ACC112 (cell line): Measurements from ENCODE around the gene DNAH8.
"Not testable (repeated sequence)": the region's sequence is repeated elsewhere in the genome, so short reads cannot be mapped to it uniquely, and the experiment has no call there.

ENCODE experiments used
- H2AFZ ChIP-seq: fragments of 200-600 bp; sonication (generic); one replicate; pipeline ENCODE4 v1.6.0; 2017; ENCODE audit warnings: antibody characterized with exemption, low read length; ENCODE audit not compliant: unreplicated experiment
- H3K27ac ChIP-seq: fragments of 200-600 bp; sonication (generic); 2 replicates; pipeline ENCODE4 v1.5.1; 2014; ENCODE audit warnings: low read depth, mild to moderate bottlenecking, antibody characterized with exemption, low read length, moderate library complexity
- H3K27me3 ChIP-seq: fragments of 200-600 bp; sonication (generic); 2 replicates; pipeline ENCODE4 v1.6.1; 2014; ENCODE audit warnings: mild to moderate bottlenecking, antibody characterized with exemption, low read length, moderate library complexity, mixed read lengths; ENCODE audit not compliant: insufficient read depth
- H3K36me3 ChIP-seq: fragments of 200-600 bp; sonication (generic); 2 replicates; pipeline ENCODE4 v1.6.1; 2016; ENCODE audit warnings: mild to moderate bottlenecking, antibody characterized with exemption, low read length, moderate library complexity, mixed read lengths; ENCODE audit not compliant: insufficient read depth
- H3K4me1 ChIP-seq: fragments of 200-600 bp; sonication (generic); one replicate; pipeline ENCODE4 v1.6.1; 2016; ENCODE audit warnings: low read length, mixed read lengths; ENCODE audit not compliant: insufficient read depth, unreplicated experiment, control insufficient read depth
- H3K4me3 ChIP-seq: fragments of 200-600 bp; sonication (generic); 2 replicates; pipeline ENCODE4 v1.5.1; 2014; ENCODE audit warnings: mild to moderate bottlenecking, low read depth, low read length
- H3K79me2 ChIP-seq: fragments of 200-600 bp; sonication (generic); one replicate; pipeline ENCODE4 v1.6.0; 2016; ENCODE audit warnings: low read length; ENCODE audit not compliant: control insufficient read depth, unreplicated experiment, insufficient read depth

DNAH8 gene

DNA sequence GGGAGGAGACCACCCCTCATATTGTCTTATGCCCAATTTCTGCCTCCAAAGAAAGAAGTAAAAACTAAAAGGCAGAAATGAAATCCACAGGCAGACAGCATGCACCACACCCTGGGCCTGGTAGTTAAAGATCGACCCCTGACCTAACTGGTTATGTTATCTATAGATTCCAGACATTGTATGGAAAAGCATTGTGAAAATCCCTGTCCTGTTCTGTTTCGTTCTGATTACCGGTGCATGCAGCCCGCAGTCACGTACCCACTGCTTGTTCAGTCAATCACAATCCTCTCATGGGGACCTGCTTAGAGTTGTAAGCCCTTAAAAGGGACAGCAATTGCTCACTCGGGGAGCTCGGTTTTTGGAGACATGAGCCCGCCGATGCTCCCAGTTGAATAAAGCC is 81.3 kb downstream of the DNAH8 start:
- H3K79me2 ChIP-seq, H3K27ac ChIP-seq, H3K27me3 ChIP-seq, H3K4me3 ChIP-seq, H2AFZ ChIP-seq, H3K36me3 ChIP-seq: not testable (repeated sequence)
- H3K4me1 ChIP-seq, result peaks cover 11% of the 10 kb centered on the region

DNA sequence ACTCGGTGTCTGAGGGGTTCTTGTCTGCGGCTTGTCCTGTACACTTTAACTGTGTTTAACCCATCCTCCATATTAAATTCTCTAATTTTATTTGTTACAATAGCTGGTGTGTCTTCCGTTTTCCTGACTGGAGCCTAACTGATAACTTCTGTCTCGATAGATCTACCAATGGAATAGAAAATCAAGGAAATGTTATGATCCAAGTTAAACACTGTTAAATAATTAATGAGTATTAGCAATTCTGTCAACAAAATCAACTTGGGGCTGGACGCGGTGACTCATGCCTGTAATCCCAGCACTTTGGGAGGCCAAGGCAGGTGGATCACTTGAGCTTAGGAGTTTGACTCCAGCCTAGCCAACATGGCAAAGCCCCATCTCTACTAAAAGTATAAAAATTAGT is 81.7 kb downstream of the DNAH8 start:
- Histone ChIP-seq H3K36me3 (no peaks in the 10 kb centered on the region), H3K27ac (no peak overlapping the region), H3K4me3 (no peak overlapping the region), H3K79me2 (no peaks in the 10 kb centered on the region), H2AFZ (no peak overlapping the region), H3K27me3 (no peaks in the 10 kb centered on the region), H3K4me1 (peaks cover 11% of the 10 kb centered on the region)

DNA sequence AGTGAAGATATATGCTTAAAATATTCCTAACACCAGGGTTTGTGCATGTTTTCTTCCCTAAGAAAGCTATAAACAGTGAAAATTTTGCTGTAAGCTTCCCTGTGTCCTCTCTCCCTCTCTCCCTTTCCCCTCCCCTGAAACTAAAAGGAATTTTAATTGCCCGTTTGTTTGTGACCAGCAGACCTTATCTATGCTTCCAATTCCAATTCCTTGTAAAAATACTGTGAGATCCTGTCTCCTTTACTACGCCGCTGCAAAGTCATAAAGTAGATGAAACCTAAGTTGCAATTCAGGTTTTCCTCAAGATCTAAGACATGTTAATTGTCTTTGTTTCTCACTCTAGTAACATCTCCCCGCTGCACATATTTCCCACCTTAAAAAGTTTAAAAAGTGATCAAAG is 82.3 kb downstream of the DNAH8 start:
- H3K4me3 ChIP-seq, result no peak overlapping the region
- no peaks in the 10 kb centered on the region for H3K36me3 ChIP-seq
- H3K27ac ChIP-seq, result no peak overlapping the region
- no peaks in the 10 kb centered on the region for H3K79me2 ChIP-seq
- no peak overlapping the region for H2AFZ ChIP-seq
- H3K27me3 ChIP-seq, result no peaks in the 10 kb centered on the region
- H3K4me1 ChIP-seq, result peaks cover 11% of the 10 kb centered on the region

DNA sequence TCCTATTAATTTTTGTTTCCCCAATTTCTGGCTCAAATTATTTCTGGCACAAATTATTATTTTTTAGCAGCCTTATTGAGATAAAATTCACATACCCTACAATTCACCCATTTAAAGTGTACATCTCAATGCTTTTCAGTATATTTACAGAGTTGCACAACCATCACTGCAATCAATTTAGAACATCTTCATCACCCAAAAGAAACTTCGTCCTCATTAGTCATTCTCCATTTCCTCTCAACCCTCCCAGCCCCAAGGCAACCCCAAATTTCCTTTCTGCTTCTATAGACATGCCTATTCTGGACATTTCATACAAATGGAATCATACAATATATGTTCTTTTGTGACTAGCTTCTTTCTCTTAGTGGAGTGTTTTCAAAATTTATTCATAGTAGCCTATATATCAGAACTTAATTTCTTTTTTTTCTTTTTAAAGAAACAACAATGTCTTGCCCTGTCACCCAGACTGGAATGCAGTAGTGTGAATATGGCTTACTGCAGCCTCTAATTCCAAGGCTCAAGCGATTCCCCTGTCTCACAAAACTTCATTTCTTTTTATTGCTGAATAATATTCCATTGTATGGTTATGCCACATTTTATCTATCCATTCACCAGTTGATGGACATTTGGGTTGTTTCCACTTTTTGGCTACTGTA is 84.5 kb downstream of the DNAH8 start:
- Histone ChIP-seq H3K27me3 (no peaks in the 10 kb centered on the region), H3K4me1 (peaks cover 11% of the 10 kb centered on the region), H3K79me2 (no peaks in the 10 kb centered on the region), H3K4me3 (no peak overlapping the region), H3K36me3 (no peaks in the 10 kb centered on the region), H2AFZ (no peak overlapping the region), H3K27ac (no peak overlapping the region)

DNA sequence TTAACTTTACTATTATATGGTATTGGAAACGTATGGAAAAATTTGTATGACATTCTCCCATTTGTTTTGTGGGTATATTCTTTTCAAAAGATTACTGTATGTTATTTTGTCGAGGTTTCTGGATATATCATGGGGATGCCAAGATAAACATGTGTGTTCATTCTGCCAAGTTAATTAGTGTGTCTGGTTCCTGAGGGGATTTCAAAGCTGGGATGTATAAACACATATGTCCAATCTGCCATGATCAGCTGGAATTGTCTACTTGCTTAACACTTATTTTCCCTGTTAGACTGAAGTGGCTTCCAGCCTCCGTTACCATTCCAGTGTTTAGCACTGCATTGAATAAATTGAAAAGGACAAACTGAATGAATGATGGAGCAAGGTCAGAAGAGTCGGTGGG is 86.2 kb downstream of the DNAH8 start:
- Histone ChIP-seq H3K4me1 (peaks cover 11% of the 10 kb centered on the region), H3K27ac (no peak overlapping the region), H3K79me2 (no peaks in the 10 kb centered on the region), H3K4me3 (no peak overlapping the region), H2AFZ (no peak overlapping the region), H3K27me3 (no peaks in the 10 kb centered on the region), H3K36me3 (no peaks in the 10 kb centered on the region)

DNA sequence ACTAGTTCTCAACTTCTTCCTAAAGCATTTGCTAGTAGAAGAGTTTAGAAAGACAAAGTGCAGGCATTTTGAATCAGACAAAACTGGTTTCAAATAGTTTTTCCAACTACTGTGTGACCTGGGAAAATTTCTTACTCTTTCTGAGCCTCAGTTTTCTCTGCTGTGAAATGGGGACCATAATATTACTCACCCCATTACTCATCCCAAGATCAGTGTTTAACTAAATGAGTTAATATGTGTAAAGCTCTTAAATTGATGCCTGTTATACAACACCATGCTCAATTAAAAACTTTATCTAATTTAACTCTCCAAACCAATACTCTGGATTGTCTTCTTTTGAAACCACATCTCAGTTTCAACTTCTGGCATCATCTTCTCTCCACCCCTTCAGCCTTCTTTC is 87.4 kb downstream of the DNAH8 start:
- H2AFZ ChIP-seq, result no peak overlapping the region
- no peaks in the 10 kb centered on the region for H3K79me2 ChIP-seq
- no peaks in the 10 kb centered on the region for H3K27me3 ChIP-seq
- no peak overlapping the region for H3K4me3 ChIP-seq
- H3K4me1 ChIP-seq, result peaks cover 16% of the 10 kb centered on the region
- no peak overlapping the region for H3K27ac ChIP-seq
- no peaks in the 10 kb centered on the region for H3K36me3 ChIP-seq

DNA sequence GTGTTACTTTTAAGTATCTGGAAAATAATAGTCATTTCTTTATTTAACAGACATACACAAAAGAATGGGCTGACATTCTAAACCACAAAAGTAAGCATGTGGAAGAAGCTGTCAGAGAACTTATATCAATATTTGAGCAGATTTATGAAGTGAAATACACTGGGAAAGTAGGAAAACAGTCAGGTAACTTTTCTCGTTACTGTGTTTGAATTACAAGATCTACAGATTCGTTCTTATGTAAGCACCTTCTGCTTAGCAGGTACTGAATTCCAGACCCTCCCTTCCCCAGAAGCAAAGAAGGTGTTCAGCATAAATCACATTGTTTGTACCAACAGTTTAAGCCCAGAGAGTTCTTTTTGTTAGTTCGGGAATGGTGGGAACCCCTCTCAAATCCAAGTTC is 88.0 kb downstream of the DNAH8 start:
- peaks cover 16% of the 10 kb centered on the region for H3K4me1 ChIP-seq
- no peaks in the 10 kb centered on the region for H3K27me3 ChIP-seq
- no peaks in the 10 kb centered on the region for H3K79me2 ChIP-seq
- no peak overlapping the region for H3K27ac ChIP-seq
- no peaks in the 10 kb centered on the region for H3K36me3 ChIP-seq
- no peak overlapping the region for H3K4me3 ChIP-seq
- no peak overlapping the region for H2AFZ ChIP-seq

DNA sequence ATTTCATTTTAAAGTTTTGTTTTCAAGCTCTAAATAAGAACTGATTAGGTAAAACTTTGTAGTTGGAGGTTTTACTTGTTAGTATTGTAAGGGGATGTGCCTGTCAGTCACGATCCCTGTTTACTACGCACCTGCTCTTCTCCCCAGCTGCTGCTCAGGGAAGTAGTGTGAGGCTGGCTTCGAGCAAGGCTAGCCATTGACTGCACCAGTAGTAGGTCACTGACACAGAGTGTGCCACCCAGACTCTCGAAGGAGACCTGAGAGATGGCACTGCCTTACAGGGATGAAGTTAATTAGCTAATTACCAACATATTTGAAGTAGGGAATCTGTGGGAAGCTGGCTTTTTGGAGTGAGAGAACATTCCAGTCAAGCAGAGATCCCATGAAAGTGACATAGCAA is 89.2 kb downstream of the DNAH8 start:
- no peak overlapping the region for H2AFZ ChIP-seq
- H3K4me1 ChIP-seq, result peaks cover 12% of the 10 kb centered on the region
- H3K27me3 ChIP-seq, result no peaks in the 10 kb centered on the region
- no peak overlapping the region for H3K27ac ChIP-seq
- H3K36me3 ChIP-seq, result no peaks in the 10 kb centered on the region
- no peaks in the 10 kb centered on the region for H3K79me2 ChIP-seq
- no peak overlapping the region for H3K4me3 ChIP-seq

DNA sequence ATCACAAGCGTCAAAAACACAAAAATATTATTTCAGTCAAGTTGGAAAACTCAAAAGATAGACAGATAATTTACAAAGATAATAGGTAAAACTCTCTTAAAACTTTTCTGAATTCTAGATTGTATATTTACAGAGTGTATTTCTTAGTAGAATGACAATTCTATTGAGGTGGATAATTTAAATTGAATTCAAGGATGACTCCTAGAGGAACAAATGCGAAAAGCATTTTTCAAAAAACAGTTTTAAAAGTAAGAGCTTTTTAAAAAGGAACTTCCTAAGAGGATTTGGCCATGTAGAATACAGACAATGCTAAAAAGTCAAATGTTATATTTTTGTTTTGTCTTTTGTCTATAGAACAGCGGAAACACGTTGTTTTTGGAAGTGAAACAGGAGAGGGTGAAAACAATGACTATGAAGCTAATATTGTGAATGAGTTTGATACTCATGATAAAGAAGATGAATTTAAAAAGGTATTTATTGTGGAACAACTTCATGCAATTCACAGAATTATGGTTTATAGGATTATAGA is 90.1 kb downstream of the DNAH8 start:
- no peaks in the 10 kb centered on the region for H3K36me3 ChIP-seq
- H3K79me2 ChIP-seq, result no peaks in the 10 kb centered on the region
- H3K27me3 ChIP-seq, result no peaks in the 10 kb centered on the region
- peaks cover 5% of the 10 kb centered on the region for H3K4me1 ChIP-seq
- H3K4me3 ChIP-seq, result no peak overlapping the region
- no peak overlapping the region for H3K27ac ChIP-seq
- H2AFZ ChIP-seq, result no peak overlapping the region

DNA sequence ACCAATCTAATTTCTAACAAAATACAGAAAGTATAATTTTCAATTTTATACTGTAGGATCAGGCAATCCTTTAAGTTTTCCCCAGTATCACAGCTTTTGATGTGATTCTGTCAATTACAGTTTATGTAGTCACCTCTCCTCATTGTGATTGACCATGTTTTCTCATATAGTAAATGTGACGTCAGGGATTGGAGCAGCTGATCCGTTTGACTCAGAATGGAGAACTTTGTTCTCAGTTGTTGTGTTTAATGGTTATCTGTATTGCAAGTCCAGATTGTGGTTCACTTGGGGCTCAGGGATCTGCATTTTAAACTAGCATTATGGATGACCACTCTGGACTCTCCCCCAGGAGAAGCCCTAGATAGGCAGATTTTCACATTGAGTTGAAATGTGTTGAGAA is 90.6 kb downstream of the DNAH8 start:
- Histone ChIP-seq H3K36me3 (no peaks in the 10 kb centered on the region), H3K4me1 (peaks cover 5% of the 10 kb centered on the region), H3K27me3 (no peaks in the 10 kb centered on the region), H3K79me2 (no peaks in the 10 kb centered on the region), H2AFZ (no peak overlapping the region), H3K4me3 (no peak overlapping the region), H3K27ac (no peak overlapping the region)

DNA sequence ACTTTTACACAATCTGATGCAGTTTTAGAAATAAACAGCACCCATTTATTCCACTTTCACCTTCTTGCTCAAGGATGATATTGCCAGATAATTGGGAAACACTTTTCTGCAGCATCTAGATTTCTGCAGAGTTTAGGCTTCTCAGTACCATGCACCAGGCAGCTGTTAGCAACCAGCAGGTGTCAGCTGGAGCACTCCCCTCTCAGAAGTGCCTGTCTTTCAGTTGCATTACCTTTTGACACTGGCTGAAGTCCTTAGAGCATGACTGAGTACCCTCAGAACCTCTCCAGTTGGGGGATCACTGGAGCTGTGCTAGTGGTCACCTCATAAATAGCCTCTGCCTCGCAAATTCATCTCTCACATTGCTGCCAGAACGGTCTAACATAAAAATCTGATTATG is 91.2 kb downstream of the DNAH8 start:
- no peak overlapping the region for H3K4me3 ChIP-seq
- H3K27ac ChIP-seq, result no peak overlapping the region
- H3K79me2 ChIP-seq, result no peaks in the 10 kb centered on the region
- H2AFZ ChIP-seq, result no peak overlapping the region
- no peaks in the 10 kb centered on the region for H3K36me3 ChIP-seq
- H3K4me1 ChIP-seq, result peaks cover 5% of the 10 kb centered on the region
- H3K27me3 ChIP-seq, result no peaks in the 10 kb centered on the region
